Hematopoietic multipotent progenitor cell (in vitro differentiated cells): ENCODE data around the gene HMCN1. TPM values are rescaled to one million over a fixed set of nuclear protein-coding genes. Genes with fewer than 3 reads are reported as not detected.
A peak's percentile ranks its signal among the peaks of the same experiment; 100 is the strongest.

Source experiments
- DNase-seq, 3 donors: peaks; one replicate each; pipeline ENCODE4 v3.0.0-alpha.2; 2011 to 2015; ENCODE audit warnings: low read depth in 2 of 3, low spot score in 2 of 3
- total RNA-seq: library from RNA; depleted of rRNA; stranded (reverse); fragments of >200 nt; gene quantifications from one replicate; pipeline ENCODE4 v1.2.3, GENCODE V29; 2012

HMCN1 gene
- total RNA-seq, 1 donor, result under 0.01 TPM

DNA sequence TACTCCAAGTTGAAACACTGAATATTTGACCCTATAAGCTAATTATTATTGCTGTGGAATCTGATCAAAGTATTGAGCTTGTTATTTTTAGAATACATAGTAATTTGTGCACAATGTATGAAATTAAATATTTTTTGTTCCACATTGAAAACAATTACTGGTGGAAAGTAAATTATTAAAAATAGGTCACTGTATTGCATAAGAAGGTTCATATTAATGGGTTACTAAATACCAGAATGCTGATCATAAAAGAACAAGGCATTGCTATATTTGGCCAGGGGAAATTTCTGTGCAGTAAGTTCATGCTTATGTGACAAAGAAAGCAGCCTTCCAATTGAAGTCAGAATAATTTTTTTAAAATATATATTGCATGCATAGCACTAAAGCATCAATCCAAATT is 481.4 kb downstream of the HMCN1 start:
- no peak for DNase-seq

- peak in 1 of 3 donors; percentile 9 for DNase-seq
These were observed 484.6 kb downstream of the HMCN1 start for GRCh38 chr1:186218654-186219352.

DNA sequence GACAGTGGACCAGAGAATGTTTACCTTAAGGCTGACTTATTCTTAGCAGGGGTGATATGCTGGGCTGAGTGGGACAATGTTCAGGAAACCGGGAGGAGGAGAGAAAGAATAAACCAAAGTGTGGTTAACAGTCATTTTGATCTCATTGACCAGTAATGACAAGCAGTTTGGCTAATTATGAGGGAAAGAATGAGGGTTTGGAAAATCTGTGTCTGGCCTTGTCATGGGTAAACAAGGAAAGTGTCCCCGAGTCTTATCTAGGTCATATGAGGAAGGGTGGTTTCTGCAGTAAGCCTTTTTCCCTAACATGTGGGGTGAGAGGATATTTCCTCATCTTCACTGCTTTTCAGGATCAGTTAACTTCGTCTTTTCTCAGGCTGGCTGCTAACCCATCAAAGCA is 485.9 kb downstream of the HMCN1 start:
- DNase-seq, result no peak

GRCh38 chr1:186220911-186221310 is 486.7 kb downstream of the HMCN1 start:
- DNase-seq, result no peak

GRCh38 chr1:186225096-186225495 is 490.9 kb downstream of the HMCN1 start:
- no peak for DNase-seq

DNA sequence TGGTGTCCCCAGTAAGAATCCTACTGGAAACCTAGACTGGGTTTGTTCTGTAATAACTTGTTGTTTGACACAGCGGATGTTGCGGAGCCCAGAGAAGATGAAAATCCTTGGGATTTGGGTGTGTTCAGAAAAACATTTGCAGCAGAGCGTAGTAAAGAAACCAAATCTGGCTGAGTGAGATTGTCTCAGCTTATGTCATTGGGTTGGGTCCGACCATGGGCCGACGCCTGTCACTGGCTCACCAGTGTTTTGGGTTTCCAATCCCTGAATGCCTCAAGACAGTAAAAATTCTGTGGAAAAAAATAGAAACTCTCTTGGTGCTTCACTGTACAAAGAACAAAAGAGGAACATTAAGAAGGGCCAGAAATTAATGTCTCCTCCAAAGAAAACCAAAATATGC is 494.6 kb downstream of the HMCN1 start:
- no peak for DNase-seq

- no peak for DNase-seq
These were observed 497.8 kb downstream of the HMCN1 start for GRCh38 chr1:186231861-186232436.

GRCh38 chr1:186234976-186235686 is 500.9 kb downstream of the HMCN1 start:
- peak in 1 of 3 donors; percentile 18 for DNase-seq

DNA sequence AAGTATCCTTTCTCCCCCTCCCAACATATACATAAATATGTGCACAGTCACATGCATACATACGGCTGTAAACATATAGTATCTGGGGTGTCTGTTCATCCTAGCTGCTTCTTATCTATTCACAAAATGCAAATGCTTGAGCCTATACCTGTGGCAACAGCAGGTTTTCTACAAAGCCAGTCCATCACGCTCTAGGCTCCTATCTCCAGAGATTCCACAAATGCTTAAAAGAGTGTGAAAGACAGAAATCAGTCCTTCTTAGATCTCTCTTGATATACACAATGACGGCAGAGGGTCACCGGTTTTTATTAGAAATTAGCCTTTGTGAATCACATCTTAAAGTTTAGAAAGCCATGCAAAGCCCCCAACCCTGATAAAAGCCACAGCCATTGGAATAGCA is 501.5 kb downstream of the HMCN1 start:
- DNase-seq, result no peak

DNA sequence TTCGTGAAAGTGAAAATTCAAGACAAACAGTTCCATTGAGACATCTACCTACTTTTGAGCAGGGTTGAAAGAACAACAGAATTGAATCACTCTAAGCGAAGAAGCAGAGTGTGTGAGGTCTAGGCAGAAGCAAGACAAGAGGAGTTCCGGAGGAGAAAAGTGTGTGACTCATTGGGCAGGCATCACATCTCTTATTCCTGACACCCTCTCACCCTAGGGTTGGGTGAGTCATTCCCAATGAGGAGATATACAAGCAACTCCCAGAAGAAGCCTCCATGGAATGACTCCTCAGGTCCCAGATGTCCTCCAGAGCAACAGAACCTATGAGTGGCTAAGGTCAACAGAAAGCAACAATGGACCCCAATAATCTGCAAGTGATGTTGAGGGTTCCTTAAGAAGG is 502.7 kb downstream of the HMCN1 start:
- no peak for DNase-seq

- no peak for DNase-seq
These were observed 505.0 kb downstream of the HMCN1 start for GRCh38 chr1:186239171-186239570.

DNA sequence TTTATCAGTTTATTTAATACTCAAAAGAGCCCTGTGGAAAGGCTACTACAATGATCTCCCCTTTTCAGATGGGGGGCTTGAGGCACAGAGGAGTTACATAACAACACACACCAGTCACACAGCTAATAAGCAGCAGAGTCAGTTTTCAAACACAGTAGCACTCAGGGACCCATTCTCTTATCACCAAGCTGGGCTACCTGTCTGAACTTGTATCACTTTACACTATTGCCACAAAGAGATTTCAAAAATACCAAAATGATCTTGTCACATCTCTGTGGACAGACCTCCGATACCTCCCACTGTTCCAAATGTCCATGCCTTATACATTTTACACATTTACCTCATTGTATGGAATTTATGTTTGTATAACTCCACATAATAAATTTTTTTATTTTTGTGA is 506.2 kb downstream of the HMCN1 start:
- DNase-seq, result no peak
